ENCODE data around the gene IL17RB.

Gene IL17RB

DNA sequence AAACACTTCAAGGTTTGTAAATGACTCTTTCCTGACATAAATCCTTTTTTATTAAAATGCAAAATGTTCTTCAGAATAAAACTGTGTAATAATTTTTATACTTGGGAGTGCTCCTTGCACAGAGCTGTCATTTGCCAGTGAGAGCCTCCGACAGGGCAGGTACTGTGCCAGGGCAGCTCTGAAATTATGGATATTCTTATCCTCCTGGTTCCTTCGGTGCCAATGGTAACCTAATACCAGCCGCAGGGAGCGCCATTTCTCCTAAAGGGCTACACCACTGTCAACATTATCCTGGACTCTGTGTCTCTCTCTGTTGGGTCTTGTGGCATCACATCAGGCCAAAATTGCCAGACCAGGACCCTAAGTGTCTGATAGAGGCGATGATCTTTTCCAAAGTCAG, 33.1 kb upstream of the IL17RB start:
- DNase-seq = no peak

DNA sequence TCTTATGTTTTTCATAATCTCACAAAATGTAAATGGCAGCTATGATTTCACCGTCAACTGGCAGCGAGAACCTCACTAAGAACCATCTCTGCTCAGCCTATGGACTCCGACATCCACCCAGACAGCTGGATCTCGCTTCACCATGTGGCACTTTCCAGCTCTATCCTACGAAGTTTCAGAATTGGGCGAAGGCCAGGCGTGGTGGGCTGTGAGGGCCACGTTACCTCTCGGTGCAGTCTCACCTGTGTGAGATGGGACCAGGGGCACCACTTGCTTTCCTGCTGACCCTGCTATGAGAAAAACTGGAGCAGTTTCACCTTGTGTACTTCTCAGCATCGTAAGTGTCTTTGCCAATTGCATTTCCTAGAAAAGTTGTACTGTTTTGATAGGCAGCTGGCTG, 32.5 kb upstream of the IL17RB start:
- DNase-seq = no peak

DNA sequence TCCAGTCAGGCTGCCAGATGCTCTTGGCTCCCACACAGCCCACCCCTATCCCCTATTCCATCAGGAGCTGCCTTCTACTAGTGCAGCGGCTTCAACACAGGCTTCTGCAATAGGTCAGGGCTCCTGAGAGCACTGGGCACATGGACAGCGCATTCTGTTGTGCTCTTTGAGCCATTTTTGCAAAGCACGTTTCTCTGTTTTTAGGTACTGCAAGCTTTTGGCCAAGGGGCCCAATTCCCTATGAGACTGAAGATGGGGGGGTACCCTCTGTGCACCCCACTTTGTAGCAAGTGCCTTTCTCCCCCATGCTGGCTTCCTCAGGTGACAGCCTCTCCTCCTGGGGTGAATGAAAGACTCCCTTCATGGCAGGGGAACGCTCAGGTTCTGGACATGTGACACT, 31.3 kb upstream of the IL17RB start:
- DNase-seq = no peak

DNA sequence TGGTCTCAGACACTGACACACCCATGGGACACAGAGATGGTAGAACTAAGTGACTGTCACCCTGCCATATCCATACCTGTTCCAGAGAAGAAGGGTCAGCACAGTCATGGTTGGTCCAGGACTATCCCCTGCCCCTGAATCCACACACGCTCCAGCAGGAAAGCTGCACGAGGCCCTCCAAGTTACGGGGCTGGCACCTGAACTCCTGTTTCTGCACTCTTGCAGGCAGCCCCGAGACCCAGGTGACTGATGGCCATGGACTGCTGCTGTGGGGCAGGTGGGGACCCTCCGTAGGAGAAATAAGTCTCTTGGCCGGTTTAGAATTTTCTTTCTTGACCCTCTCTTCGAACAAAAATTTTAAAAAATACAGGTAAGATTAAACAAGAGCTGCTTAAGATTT, 30.7 kb upstream of the IL17RB start:
- no peak for DNase-seq

DNA sequence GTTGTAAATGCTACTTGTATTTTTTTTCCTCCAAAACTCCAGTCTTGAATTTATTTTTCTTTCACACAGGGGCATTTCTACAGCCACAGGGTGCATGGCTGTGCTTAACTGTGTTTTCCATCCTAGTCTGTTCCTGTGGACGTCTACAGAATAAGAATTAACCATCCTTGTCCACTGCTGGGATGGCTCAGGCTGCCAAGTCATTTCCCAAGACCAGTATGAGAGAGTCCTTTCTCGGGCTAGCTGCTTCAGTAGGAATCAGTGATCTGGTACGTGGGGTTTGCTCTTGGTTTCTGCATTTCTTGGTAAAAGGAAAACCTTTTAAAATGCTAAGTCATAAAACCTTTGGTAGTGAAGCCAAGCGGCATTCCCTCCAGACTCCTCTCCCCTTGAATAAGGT, 29.9 kb upstream of the IL17RB start:
- DNase-seq = no peak

DNA sequence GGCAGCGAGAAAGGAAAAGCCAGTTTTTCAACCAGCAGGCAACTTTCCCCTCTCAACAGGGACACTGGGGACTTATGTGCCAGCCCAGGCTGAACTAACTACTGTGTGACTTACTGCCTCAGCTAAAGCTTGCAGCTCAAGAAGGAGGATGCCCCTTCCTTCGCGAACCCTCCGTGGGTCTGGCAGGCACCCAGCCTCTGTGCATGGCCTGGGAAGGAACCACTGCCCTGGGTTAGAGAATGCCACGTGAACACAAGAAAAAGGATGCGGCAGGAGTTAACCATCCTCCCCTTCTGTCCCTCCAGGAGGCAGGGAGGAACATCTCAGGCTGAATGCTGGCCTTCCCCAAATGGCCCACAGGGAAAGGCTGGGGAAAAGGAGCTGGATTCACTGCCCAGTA, 29.2 kb upstream of the IL17RB start:
- DNase-seq = no peak

DNA sequence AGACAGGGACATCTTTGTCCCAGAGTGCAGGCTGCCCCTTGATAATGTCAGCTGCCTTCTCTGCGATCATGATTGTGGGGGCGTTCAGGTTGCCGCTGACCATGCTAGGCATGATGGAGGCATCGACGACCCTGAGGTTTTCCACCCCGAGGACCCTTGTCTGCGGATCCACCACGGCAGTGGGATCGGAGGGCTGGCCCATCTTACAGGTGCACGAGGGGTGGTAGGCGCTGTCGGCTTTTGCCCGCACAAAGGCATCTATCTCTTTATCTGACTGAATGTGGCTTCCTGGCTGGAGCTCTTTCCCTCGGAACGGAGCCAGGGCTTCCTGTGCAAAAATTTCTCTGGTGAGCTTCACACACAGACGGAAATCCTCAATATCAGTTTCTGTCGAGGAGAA, 28.6 kb upstream of the IL17RB start:
- no peak for DNase-seq

DNA sequence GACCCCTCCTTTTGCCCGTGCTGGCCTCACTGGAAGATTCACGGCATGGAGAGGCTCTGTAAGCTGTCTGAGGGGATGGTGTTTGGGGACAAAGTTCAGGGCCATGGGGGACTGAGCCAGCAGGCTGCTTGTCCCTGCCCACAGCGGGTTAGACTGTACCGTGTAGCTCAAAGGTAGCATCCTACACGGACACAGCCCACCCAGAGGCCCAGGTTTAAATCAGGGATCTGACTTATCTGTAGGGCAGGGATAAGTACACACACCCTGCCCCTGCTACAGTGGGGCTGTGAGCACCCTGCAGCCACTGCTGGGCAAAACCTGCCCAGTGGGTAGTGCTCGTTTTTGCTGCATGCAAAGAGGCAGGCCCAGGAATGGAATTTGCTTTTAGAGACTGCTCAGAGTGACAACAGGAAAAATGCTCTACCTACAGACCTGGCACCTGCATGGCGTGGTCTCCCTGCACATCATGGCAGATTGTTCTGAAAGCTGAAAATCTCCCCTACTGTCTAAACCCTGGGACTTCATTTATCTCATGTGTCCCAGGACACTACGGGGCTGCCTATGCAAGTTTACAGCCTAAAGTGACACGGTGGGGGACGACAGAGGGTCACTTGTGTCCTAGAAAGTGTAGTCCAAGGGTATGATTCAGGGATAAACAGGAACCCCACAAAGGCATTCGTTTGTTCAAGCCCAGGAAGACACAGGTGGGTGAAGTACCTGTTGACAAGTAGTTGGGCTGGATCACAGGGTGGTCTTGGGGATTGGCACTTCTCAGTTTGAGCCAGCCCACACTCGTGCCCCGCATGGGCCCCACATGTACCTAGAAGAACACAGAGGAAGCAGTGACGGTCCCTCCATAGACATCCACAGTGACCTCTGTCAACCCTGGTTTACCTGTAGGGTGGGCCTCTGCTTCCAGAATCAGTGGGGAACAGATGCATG, 27.9 kb upstream of the IL17RB start:
- DNase-seq = no peak

DNA sequence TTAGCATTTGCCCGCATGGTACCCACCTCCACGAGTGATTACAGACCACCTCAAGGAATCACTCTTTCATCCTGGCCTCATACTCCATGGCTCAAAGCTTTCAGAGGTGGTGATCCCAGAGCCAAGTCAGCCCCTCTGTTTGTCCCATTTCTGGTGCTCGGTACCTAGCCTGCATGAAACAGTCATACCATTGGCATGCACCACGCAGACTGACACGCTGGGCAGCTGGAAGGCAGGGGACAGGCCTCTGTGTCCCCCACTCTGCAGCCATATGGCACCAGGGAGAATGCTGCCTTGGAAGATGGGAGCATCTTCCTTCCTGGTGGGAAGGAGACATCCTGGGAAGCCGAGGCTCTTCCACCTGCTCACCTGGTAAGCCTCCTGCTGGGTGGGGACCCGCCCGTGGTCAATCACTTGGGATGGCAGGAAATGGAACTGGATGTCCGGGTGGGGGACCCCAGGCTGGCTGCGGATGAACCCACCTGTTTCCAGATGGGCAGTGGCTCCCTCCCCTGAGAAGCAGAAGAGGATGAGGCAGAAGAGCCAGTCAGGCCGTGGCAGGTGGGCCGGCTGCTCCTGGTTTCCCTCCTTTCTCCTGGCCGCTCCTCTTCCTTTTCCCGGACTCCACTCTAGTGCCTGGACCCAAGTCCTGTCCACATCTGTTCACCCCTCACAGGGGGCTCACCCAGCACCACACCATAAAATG, 27.1 kb upstream of the IL17RB start:
- no peak for DNase-seq

DNA sequence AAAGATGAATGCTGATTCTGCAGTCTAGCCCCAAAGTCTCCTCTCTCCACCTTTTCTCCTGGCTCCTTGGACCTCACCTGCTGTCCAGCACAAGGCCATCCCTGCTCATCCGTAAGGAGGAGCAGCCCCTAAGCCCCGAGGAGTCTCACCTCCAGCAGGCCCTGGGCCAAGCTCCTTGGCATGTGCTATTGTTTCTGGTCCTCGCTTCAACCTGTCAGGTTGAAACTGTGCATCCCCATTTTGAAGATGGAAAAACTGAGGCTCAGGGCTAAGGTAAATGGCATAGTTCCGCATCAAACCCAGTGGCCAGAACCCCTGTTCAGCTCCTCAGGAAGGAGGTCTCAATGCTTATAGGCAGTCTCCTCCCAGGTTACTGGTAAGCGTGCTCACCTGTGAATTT, 26.3 kb upstream of the IL17RB start:
- DNase-seq = no peak

DNA sequence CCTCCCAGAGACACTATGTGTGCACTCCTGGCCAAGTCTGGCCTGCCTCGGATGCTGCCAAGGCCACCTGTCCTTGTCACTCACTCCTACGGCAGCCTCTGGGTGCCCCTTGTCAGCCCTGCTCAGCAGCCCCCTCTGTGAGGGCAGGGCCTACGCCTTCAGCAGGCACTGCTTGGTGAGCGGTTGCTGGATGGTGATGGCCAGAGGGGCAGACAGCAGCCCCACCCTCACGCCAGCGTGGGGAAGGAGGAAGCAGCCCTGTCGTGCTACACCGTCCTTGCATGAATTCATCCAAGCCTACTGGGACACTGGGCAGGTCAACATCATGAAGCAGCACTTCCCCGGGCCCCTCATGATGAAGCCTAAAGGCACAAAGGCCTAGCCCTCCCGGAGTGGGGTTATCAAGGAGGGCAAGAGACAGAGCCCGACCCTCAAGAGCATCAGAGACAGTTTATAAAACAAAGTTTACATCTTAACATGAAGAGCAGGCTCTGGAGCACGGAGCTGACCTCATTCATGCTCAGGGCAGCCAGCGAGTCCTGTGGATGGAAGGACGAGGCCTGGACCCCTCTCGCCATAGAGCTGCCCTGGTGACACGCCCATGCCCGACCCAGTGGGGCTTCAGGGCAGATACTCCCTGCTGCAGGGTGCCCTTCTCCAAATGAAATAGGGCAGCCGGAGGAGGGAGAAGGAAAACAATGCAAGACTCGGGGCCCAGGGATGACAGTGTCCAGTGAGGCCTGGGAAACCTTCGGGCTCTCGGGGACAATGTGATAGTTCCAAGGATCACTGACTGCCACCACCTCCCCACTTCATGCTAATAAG, 25.4 kb upstream of the IL17RB start:
- DNase-seq = no peak

DNA sequence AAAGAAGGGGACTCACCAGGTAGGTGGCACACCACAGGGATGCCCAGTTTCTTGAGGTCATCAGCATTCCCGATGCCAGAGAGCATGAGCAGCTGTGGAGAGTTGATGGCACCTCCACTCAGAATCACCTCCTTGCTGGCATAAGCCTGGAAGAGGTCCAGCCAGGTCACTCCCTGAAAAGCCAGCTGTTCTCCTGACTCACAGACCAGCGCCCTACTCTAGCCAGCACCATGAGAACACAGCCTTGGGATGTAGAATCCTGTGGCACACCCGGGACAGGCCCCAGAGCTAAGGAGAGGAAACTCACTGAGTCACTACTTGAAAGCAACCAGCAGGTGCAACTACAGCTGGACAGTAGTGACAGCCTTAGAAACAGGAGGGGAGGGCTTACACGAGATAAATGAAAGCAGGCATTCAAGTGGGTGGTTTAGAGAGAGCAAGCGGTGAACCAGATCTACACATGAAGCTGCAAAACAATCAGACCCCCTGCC, 24.7 kb upstream of the IL17RB start:
- DNase-seq = no peak

DNA sequence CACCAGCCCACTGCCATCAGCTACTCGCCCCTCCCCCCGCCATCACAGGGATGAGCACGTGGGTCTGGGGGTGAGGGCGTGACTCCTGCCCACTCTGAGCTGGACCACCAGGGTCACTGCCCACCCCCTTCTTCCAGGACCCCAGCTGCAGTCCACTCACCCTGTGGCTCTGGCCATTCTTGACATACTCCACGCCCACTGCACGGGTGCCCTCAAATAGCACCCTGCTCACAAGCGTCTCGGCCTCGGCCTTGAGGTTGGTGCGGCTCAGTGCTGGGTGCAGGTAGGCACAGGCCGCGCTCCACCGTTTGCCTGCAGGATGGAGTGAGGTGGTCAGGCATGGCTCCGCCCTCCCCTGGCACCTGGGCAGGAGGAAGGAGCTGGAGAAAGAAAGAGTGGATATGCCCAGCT, 24.0 kb upstream of the IL17RB start:
- no peak for DNase-seq

DNA sequence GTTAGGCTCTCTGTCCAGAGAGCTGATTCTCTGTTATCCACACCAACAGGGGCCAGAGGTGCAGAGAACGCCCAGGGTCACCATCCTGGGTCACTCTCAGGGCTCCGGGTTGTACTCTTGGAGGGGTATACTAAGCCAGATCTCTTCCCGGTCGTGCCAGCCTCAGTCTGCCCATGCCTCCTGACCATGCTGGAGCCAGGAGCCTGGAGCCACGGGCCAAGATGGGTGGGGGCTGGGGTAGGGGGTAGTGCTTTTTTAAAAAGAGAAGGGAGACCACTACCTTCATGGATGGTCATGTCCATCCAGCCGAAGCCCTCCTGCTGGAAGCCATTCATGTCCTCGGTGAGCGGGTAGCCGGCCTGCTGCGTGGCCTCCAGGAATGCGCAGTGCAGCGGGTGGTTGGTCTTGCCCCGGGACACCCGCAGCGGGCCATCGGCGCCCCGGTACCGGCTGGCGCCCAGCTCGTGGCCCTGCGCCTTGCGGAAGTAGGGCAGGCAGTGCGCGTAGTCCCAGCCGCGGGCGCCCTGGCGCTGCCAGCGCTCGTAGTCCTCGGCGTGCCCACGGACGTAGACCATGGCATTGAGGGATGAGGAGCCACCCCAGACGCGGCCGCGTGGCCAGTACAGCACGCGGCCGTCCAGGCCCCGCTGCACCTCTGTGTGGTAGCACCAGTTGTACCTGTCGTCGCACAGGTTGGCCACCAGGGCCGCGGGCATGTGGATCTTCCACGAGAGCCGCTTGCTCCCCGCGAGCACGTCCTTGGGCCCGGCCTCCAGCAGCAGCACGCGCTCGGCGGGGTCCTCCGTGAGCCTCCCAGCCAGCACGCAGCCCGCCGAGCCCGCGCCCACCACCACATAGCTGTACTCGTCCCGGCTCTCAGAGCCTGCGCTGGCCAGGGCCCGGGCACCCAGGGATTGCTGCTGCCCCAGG, 23.1 kb upstream of the IL17RB start:
- DNase-seq = no peak

DNA sequence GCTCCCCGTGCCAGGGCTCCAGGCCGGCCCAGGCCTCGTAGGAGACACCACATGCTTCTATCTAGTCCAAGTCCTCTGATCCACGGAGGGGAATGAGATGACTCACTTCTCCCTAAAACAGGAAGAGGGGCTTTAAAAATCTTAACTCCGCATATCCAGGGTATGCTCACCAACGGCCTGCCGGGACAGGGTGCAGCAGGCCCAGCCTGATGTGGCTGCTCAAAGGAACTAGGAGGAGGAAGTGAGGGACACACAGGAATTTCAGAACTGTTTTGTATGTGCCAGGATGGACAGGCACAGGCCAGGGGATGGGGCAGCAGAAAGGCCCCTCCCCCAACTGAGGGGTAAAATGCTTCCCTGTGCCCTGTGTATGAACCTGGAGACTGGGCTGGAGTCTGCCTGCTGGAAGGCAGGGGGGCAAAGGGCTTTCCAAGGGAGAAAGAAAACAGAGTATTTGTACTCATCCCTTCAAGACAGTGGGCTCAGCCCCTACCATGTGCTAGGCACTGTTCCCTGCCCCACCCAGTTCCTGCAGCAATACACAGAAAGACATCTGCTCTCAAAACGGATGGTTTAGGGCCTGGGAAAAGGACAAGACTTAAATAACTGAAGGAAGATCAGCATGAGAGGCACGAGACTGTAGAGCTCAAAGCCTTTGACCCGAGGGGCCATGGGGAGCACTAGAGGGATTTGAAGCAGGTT, 22.3 kb upstream of the IL17RB start:
- DNase-seq = no peak

DNA sequence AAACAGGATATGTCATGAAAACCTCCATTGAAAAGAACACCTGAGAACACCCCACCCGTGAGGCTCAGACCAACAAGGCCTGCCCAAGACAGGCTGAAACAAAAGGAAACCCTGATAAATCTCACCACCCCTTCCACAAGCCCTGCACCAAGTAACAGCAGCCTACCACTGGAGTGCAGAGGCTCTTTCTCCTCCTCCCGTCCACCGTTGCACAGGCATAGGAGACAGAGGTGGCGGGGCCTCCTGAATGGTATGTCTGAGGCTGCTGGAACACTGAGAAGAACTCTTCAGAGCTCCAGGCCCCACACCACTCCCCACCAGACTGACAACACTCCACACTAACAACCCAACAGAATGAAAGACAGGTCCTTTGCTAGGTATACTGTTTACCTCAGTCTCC, 21.6 kb upstream of the IL17RB start:
- no peak for DNase-seq

DNA sequence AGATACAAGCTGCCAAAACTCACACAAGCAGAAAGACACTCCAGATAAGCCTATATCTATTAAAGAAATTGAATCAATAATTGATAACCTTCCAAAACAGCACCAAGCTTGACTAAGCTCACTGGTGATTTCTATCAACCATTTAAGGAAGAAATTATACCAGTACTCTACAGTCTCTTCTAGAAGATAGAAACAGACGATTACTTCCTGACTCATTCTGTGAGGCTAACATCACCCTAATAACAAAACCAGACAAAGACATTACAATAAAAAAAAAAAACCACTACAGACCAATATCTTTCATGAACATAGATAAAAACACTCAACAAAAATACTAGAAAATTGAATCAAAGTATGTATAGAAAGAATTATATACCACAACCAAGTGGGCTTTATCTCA, 20.3 kb upstream of the IL17RB start:
- DNase-seq = no peak

DNA sequence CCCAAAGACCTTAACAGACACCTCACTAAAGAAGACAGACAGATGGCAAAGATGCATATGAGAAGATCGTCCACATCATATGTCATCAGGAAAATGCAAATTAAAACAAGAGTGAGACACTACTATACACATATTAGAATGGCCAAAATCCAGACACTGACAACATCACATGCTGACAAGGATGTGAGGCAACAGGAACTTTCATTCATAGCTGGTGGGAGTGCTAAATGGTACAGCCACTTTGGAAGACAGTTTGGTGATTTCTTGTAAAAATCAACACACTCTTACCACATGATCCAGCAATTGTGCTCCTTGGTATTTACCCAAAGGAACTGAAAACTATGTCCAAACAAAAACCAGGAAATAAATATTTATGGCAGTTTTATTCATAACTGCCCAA, 17.8 kb upstream of the IL17RB start:
- DNase-seq = no peak

DNA sequence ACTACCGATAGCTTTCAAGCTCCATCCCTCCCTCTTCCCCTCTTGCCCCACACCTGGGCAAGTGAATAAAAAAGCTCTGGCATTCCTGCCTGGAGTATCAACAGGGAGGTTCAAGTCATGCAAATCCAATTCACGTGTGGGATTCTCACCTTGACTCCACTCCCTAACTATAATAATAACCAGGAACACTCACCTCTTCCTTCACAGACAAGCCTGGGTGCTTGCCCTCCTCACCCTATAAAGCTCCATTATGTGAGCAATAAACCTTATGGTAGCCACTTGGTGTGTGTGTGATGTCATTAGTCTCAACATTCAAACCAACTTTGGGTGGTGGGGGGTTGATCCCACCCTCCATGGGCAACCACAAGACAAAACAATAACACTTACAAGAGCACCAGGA, 16.8 kb upstream of the IL17RB start:
- DNase-seq = no peak

DNA sequence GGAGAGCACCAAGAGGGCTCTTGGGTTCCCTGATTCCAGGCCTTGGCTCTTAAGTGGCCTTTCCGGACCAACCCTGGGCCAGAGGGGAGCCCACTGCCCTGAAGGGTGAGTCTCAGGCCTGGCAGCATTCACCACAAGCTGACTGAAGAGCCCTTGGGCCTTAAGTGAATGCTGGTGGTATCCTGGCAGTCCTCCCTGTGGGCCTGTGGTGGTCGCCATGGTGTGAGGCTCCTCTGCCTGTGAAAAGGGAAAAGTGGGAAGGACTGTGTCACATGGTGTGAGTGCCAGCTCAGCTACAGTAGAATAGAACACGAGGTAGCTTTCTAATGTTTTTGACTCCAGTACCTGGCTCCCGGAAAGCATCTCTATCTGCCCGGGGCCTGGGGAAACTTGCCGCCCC, 15.4 kb upstream of the IL17RB start:
- no peak for DNase-seq

DNA sequence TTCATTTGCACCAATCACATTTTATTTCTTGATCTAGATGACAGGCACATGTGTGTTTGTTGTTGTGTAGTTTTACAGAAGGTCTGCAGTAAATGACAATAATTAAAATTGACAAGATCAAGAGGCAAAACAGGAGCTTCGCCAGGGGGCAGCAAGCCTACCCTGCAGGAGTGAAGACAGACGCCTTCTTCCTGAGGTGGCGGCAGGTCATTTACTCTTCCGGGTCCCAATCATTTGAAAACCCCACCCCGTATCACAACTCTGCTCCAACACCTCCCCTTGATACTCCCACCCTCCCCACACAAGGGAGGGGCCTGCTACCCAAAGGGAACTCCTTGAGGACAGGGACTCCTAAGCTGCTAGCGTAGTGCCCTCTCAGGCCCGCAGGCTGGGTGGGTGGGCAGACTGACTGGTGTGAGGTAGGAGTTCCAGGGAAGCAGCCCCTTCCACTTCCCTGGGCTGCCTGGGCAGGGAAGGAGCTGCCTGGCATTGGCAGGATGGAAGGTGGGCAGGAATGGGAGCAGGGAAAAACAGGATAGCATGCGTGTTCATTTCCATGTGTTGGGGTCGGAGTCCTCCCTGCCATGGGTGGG, 13.2 kb upstream of the IL17RB start:
- no peak for DNase-seq
